GM19328 (cell line): ENCODE measurements around the gene CERS6.
"Not testable (repeated sequence)": the region's sequence is repeated elsewhere in the genome, so short reads cannot be mapped to it uniquely, and the experiment has no call there.

ENCODE experiments used
- ATAC-seq: cut with Tn5 transposase; IDR thresholded peaks from one replicate; pipeline ENCODE4 v1.9.1; 2021; ENCODE audit warnings: mild to moderate bottlenecking, moderate library complexity; ENCODE audit not compliant: unreplicated experiment

The CERS6 gene

GRCh38 chr2:168791140-168791539 lies 335.1 kb downstream of the CERS6 start:
- ATAC-seq: not testable (repeated sequence)

- no peak for ATAC-seq
Observed at GRCh38 chr2:168793596-168793995, 337.5 kb downstream of the CERS6 start.

GRCh38 chr2:168794968-168795367 lies 338.9 kb downstream of the CERS6 start:
- no peak for ATAC-seq

- no peak for ATAC-seq
Observed at GRCh38 chr2:168796090-168796577, 340.1 kb downstream of the CERS6 start.

- ATAC-seq: no peak
Observed at GRCh38 chr2:168796583-168797285, 340.7 kb downstream of the CERS6 start.

GRCh38 chr2:168797286-168797655 lies 341.2 kb downstream of the CERS6 start:
- no peak for ATAC-seq

- ATAC-seq: no peak
Observed at GRCh38 chr2:168798076-168798887, 342.2 kb downstream of the CERS6 start.

GRCh38 chr2:168798888-168799410 lies 342.9 kb downstream of the CERS6 start:
- no peak for ATAC-seq

- no peak for ATAC-seq
Observed at GRCh38 chr2:168801471-168801870, 345.4 kb downstream of the CERS6 start.

- no peak for ATAC-seq
Observed at GRCh38 chr2:168801961-168802858, 346.1 kb downstream of the CERS6 start, which contains the start of gene NOSTRIN. Gene NOSTRIN (plus strand): TSS chr2:168802637. CDS start chr2:168802647, 10 bp downstream.

GRCh38 chr2:168802859-168803725 lies 347.0 kb downstream of the CERS6 start:
- ATAC-seq: no peak

GRCh38 chr2:168804214-168804613 lies 348.1 kb downstream of the CERS6 start:
- no peak for ATAC-seq

GRCh38 chr2:168805615-168806014 lies 349.5 kb downstream of the CERS6 start:
- no peak for ATAC-seq

- ATAC-seq: no peak
Observed at GRCh38 chr2:168809537-168809936, 353.5 kb downstream of the CERS6 start.

GRCh38 chr2:168810235-168810634 lies 354.2 kb downstream of the CERS6 start:
- no peak for ATAC-seq

GRCh38 chr2:168811696-168812095 lies 355.6 kb downstream of the CERS6 start:
- no peak for ATAC-seq

- no peak for ATAC-seq
Observed at GRCh38 chr2:168814046-168814445, 358.0 kb downstream of the CERS6 start.

- ATAC-seq: no peak
Observed at GRCh38 chr2:168814939-168815907, 359.2 kb downstream of the CERS6 start.

GRCh38 chr2:168816369-168816768 lies 360.3 kb downstream of the CERS6 start:
- ATAC-seq: no peak
